SK-N-SH (cell line): ENCODE measurements around the gene ZC3H4.

Experiments
- EZH2phosphoT487 ChIP-seq: fragments of 200-600 bp; sonication (generic); IDR thresholded peaks from 2 replicates; pipeline ENCODE4 v1.6.1; 2017; ENCODE audit warnings: low read depth, mixed run types, mild to moderate bottlenecking, antibody characterized with exemption, moderate library complexity, borderline replicate concordance
- FOXJ3 ChIP-seq: sonication (generic); formaldehyde crosslinking; IDR thresholded peaks from 2 replicates; pipeline ENCODE4 v1.5.1; 2020; ENCODE audit warnings: mild to moderate bottlenecking, missing genetic modification reagents
- FOXM1 ChIP-seq: IDR thresholded peaks from 2 replicates; pipeline ENCODE4 v1.4.0; 2012; ENCODE audit warnings: low read depth, mild to moderate bottlenecking
- GATA2 ChIP-seq: sonication (generic); formaldehyde crosslinking; IDR thresholded peaks from 2 replicates; pipeline ENCODE4 v1.5.0; 2020; ENCODE audit warnings: mild to moderate bottlenecking, missing genetic modification reagents
- JUND ChIP-seq: IDR thresholded peaks from 2 replicates; pipeline ENCODE4 v1.4.0; 2012
- TCF12 ChIP-seq: IDR thresholded peaks from 2 replicates; pipeline ENCODE4 v1.4.0; 2012
- TF ChIP-seq, protein P1 (sequence below): fragments of 200-600 bp; sonication (generic); IDR thresholded peaks from 2 replicates; pipeline ENCODE4 v1.6.1; 2017; ENCODE audit warnings: antibody characterized with exemption, mild to moderate bottlenecking, moderate library complexity
- TF ChIP-seq, protein P2 (sequence below): IDR thresholded peaks from 2 replicates; pipeline ENCODE4 v1.4.0; 2012; ENCODE audit warnings: low read depth, borderline replicate concordance

DNA sequence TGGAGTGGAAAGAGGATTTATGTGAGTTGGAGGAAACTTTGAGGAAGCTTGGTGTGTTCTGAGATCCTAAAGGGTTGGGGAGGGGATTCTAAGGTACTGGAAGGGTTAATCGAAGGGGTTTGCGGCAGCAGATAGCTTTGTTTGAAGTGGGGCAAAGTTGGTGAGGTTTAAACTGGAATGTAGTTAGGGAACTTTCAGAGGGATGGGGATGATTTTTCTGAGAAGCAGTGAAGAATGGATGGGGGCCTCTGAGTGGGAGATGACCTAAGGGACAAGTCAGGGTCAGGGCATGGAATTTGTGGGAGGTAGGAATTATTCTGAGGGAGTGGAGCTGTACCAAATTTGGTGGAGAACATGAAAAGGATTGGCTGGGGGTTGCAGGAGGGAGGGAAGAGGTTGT is 21.0 kb upstream of the ZC3H4 start:
- TF ChIP-seq, protein P1, sequence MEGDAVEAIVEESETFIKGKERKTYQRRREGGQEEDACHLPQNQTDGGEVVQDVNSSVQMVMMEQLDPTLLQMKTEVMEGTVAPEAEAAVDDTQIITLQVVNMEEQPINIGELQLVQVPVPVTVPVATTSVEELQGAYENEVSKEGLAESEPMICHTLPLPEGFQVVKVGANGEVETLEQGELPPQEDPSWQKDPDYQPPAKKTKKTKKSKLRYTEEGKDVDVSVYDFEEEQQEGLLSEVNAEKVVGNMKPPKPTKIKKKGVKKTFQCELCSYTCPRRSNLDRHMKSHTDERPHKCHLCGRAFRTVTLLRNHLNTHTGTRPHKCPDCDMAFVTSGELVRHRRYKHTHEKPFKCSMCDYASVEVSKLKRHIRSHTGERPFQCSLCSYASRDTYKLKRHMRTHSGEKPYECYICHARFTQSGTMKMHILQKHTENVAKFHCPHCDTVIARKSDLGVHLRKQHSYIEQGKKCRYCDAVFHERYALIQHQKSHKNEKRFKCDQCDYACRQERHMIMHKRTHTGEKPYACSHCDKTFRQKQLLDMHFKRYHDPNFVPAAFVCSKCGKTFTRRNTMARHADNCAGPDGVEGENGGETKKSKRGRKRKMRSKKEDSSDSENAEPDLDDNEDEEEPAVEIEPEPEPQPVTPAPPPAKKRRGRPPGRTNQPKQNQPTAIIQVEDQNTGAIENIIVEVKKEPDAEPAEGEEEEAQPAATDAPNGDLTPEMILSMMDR = no peak
- TF ChIP-seq TCF12 = no peak
- TF ChIP-seq JUND = no peak
- TF ChIP-seq EZH2phosphoT487 = no peak
- TF ChIP-seq, protein P2, sequence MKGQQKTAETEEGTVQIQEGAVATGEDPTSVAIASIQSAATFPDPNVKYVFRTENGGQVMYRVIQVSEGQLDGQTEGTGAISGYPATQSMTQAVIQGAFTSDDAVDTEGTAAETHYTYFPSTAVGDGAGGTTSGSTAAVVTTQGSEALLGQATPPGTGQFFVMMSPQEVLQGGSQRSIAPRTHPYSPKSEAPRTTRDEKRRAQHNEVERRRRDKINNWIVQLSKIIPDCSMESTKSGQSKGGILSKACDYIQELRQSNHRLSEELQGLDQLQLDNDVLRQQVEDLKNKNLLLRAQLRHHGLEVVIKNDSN = no peak
- TF ChIP-seq GATA2 (CRISPR knock-in tag) = no peak
- no peak for TF ChIP-seq FOXJ3 (CRISPR knock-in tag)
- no peak for TF ChIP-seq FOXM1
